RPMI8226 (cell line): ENCODE data around the gene ADARB2.

Experiments used
- DNase-seq: peaks from one replicate; pipeline ENCODE4 v3.0.0-alpha.2; 2015

ADARB2 gene

DNA sequence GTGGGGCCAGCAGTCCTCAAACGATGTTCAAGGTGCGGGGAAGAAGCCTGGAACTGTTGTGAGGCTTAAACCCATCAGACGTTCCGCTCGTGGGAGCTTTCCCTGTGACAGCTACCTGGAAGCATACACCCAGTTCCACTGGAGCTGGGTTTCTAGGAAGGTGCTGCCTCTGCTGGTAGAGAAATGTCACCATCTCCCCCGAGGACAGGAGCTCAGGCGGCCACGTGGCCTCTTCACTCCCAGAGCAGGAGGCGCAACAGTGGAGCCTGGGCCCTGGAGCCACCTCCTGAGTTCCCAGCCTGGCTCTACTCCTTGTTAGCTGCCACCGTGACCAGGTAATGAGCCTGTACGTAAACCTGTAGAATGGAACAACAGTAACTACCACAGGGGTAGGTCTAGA lies 156.1 kb downstream of the ADARB2 start:
- DNase-seq = no peak

DNA sequence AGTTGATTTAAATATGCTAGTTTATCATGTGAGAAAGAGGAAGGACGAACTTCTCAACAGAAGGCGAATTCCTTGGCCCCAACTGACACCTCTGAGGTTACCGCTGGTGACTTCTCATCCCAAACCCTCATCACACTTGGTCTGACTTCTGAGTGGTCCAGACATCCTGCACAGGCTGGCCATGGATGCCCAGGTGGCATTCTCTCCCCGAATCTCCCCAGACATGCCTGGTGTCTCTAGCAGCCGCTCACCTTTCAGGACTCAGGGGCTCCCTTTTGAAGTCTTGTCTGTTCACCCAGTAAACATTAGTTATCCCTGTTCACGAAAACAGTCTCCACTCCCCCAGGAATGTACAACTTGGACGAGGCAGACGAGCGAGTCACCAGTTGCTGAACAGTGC lies 157.7 kb downstream of the ADARB2 start:
- DNase-seq = no peak

DNA sequence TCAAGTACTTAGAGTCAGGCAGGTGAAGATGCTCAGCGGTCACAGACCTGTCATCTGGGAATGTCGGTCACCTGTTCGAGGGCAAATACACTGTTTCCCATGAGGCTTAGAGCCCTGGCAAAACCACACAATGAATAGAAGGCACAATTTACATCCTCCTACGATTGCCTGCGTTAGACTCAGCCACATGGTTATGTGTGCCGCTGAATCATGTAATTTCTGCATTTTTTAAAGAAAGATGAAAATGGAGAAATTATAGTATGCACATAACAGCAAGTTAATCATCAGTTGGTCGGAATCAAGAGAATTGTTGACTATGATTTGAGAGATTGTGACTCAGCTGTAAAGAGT lies 158.2 kb downstream of the ADARB2 start:
- no peak for DNase-seq

DNA sequence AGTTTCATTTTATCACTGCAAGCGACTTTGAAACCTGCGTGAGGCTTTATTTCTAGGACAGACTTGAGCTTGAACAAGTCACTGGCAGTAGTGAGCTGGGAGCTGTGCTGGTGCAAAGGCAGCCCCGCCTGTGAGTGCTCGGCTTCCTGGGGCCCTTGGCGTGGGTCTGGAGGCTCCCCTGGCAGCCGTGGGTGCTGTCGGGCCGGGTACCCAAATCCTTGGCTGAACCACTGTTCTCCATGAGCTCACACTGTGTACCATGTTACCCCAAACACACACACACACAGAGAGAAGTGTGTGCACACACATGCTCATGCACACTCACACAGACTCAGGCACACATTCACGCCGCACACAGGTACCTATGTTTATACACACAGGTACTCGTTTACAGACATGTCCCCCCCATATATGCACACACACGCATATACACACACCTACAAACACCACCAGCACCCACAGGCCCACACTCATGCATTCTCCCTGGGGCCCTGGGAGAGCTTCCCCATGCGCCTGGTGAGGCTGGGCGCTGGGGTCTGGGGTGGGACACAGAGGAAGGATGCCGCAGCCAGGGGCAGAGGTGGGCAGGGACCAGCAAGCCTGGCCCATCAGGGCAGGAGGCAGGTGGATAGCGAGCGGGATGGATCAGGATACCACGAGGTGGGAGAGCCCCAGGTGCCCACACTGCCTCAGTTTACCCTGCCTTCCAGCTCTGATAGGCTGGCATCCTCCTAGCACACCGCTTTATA lies 158.8 kb downstream of the ADARB2 start:
- no peak for DNase-seq

DNA sequence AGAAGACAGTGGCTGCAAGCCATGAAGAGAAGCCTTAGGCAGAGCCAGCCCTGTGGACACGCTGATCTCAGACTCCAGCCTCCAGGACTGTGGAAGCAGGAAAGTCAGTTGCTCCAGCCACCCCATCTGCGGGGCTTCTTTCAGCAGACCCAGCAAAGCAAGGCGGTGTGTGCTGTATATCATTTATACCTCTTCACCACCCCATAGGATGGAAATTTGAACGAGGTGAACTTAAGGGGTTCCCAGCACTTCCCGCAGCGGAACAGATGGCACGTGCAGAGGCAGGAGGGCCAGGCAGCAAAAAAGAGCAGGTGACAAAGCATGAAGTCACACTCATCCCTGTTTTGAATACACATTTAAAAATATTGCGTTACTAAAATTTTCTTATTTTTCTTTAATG lies 159.4 kb downstream of the ADARB2 start:
- no peak for DNase-seq

- DNase-seq = peak; percentile 69
These were observed 160.0 kb downstream of the ADARB2 start for GRCh38 chr10:1577373-1577770.

GRCh38 chr10:1576467-1577372 lies 160.6 kb downstream of the ADARB2 start:
- peak; percentile 76 for DNase-seq

DNA sequence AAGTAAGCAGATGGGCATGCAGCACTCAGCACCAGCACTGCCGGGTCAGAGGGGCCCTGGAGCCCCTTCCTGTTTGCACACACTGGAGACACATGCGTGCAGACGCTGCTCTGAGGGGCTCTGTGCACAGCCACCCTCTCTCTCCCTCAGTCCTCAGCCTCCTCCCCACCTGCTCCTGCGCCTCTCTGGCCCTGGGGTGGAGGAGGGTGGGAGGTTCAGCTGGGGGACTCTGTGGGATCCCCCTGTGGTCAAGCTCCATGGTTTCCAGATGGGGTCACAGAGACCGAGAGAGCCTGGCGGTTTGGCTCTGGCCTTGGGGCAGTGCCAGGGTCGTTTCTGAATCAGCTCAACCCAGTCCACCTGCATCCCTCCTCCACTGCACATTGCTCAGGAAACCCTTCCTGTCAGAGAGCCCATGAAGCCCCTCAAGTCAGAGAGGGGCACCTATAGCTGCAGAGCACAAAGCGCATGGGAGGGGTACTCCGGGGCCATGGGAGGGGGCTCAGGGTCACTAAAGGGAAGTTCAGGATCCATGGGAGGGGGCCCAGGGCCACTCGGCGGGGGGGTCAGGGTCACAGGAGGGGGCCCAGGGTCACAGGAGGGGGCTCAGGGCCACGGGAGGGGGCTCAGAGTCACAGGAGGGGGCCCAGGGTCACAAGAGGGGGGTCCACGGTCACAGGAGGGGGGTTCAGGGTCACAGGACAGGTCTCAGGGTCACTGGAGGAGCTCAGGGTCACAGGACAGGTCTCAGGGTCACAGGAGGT lies 161.7 kb downstream of the ADARB2 start:
- peak; percentile 78 for DNase-seq

DNA sequence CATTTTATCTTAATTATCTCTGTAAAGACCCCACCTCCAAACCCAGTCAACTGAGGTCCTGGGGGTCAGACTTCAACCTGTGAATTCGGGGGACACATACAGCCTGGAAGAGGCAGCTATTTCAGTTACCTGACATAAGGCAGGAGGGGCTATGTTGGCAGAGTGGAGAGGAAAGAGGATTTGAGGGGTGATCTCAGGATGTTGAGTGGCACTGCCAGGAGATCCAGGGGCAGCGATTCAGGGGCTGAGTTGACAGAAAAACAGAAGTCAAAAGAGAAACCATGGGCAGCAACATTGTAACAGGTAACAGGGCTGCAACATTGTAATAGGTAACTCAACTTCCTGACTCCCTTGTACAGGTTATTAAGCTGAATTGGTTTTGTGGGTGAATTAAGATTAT lies 162.6 kb downstream of the ADARB2 start:
- peak; percentile 28 for DNase-seq

- DNase-seq = no peak
These were observed 163.3 kb downstream of the ADARB2 start for GRCh38 chr10:1573981-1574380.

GRCh38 chr10:1573334-1573969 lies 163.9 kb downstream of the ADARB2 start:
- DNase-seq = no peak

DNA sequence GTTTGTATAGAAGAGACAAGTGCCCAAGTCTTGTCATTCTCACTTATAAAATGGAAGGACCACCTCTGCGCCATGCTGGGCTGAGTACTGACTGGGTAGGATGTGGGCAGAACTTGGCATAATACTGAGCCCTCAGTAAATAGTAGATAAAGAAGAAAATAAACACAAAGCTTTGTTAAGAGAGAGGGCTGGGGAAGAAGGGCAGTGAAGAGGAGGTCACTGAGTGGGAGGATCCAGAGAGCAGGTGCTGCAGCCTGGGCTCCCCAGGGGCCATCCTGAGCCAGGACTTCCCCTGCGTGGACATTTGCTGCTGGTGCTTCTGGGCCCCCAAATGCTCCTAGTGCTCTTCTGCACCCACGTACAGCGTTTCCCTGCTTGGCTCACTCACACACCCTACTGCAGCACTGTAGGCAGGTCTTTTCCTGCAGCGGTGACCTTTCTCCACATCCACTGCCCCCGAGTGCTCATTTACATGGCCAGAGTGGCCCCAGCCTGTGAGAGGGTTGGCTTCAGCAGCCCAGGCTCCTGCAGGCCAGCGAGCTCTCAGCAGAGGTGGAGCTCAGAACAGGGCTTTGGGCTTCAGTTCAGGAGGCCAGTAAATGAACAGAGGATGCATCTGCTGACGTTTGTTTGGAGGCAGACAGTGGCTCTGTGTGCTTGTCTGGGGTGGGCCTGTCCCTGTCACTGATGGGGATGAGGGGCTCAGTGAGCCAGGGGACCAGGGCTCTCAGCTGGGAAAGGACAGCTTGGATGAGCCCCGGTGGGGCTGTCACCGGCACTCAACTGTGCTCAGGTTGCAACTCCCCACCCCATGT lies 164.6 kb downstream of the ADARB2 start:
- DNase-seq = no peak

GRCh38 chr10:1571587-1572237 lies 165.6 kb downstream of the ADARB2 start:
- no peak for DNase-seq

DNA sequence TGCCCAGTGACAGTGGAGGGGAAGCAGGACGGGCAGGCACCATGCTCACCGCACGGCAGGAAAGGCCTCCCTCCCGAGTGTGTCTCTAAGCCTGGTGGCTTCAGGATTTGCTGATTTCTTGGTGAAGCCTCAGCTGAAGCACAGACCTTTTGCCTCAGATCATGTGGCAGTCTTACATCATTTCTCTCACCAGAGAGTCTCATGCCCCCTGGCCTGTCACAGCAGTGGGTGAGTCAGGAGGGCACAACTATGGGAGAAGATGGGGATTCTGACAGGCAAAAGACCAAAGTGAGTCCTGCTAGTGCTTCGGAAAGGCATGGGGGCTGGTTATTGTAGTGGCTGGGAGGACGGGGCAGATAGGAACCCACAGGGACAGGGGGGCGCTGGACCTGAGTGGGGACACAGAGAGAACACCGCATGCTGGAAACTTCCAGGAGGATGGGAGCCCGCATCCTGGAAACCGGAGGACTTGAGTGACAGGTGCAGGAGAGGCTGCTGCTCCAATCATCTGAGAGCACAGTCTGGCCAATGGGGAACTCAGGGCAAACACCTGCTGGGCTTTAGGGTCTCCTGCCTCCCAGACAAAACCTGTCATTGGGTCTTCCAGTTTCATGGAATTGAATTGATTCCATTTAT lies 166.8 kb downstream of the ADARB2 start:
- no peak for DNase-seq

GRCh38 chr10:1569208-1569607 lies 168.1 kb downstream of the ADARB2 start:
- DNase-seq = no peak

GRCh38 chr10:1567742-1568495 lies 169.4 kb downstream of the ADARB2 start:
- DNase-seq = no peak

DNA sequence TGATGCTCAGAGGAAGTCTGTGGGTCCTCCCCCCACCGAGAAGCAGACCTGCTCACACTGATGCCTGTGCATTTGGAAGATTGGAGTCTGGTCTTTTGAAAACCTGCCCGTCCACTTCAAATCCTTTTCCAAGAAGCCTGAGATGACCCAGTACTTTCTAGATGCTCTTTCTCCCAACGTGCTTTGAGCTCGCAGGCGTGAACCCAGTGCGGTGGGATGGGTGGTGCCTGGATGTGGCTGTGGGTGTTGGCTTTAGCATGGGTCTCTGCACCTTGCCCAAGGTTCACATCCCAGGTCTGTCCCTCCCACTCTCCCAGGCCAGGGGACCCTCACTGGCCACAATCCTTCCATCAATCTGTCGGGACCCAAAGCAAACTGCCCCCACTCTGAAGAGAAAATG lies 170.2 kb downstream of the ADARB2 start:
- DNase-seq = no peak

DNA sequence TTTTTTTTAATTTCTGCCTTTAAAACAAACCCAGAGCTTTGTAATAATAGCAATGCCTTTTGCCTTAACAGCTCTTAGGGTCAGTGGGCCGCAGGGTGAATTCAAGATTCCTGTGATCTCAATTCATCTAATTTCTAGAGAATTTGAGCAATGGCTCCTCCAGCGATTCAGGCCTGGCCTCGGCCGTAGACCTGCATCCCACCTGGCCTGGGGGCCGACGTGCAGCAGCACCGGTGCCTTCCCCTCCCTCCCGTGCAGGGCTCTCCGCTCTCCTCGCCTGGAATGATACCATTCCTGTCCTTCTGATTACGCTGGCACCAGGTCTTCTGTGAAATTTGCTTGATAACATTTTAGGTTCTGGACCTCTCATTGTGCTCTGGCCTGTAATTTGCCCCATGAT lies 172.5 kb downstream of the ADARB2 start:
- no peak for DNase-seq

- no peak for DNase-seq
These were observed 174.3 kb downstream of the ADARB2 start for GRCh38 chr10:1563028-1563427.

GRCh38 chr10:1561731-1562337 lies 175.5 kb downstream of the ADARB2 start:
- no peak for DNase-seq
